Measurements from ENCODE around the gene AURKAIP1. TPM values are rescaled to one million over a fixed set of nuclear protein-coding genes. Genes with fewer than 3 reads are reported as not detected.

The AURKAIP1 gene
- total and polyA plus RNA-seq, 2 of the 13 experiments (the other 11 are each of a cell fraction or from before 2014, with no cell fraction given) = 69.5 to 175 TPM

GRCh38 chr1:1334835-1335234, 40.2 kb downstream of the AURKAIP1 start (continued):
- TF ChIP-seq E2F5 (CRISPR knock-in tag; conservative IDR thresholded peaks at IDR 0.05) = no peak
- no peak for TF ChIP-seq HDAC6 (IDR thresholded peaks at IDR 0.05; ENCODE audit: low read depth, low read length)
- TF ChIP-seq ZBTB49 (CRISPR knock-in tag; IDR thresholded peaks at IDR 0.05; ENCODE audit: borderline replicate concordance) = peak; percentile 75; the same call in 1 of the 2 replicates
- TF ChIP-seq ZNF614 (CRISPR knock-in tag; IDR thresholded peaks at IDR 0.05; ENCODE audit: borderline replicate concordance) = no peak
- no peak; the same call in 1 of the 2 replicates for TF ChIP-seq MED1 (CRISPR knock-in tag; IDR thresholded peaks at IDR 0.05)
- TF ChIP-seq ZFP36L2 (CRISPR knock-in tag; IDR thresholded peaks at IDR 0.05) = 0 out of 2 replicates have a peak, but pooled peaks have one; percentile 43
- TF ChIP-seq NR2C2 (CRISPR knock-in tag; IDR thresholded peaks at IDR 0.05; ENCODE audit: borderline replicate concordance) = no peak
- TF ChIP-seq ETV5 (CRISPR knock-in tag; IDR thresholded peaks at IDR 0.05; ENCODE audit: borderline replicate concordance) = no peak
- no peak for TF ChIP-seq ZNF253 (CRISPR knock-in tag; IDR thresholded peaks at IDR 0.05; ENCODE audit: borderline replicate concordance)
- TF ChIP-seq ZNF550 (CRISPR knock-in tag; IDR thresholded peaks at IDR 0.05; ENCODE audit: borderline replicate concordance) = no peak
- peak; percentile 77; the same call in 1 of the 2 replicates for TF ChIP-seq ZNF430 (CRISPR knock-in tag; IDR thresholded peaks at IDR 0.05)
- TF ChIP-seq SRSF9 (IDR thresholded peaks at IDR 0.05; ENCODE audit: borderline replicate concordance, insufficient read depth, low read depth, low read length, poor library complexity, severe bottlenecking) = no peak
- TF ChIP-seq ZNF414 (CRISPR knock-in tag; IDR thresholded peaks at IDR 0.05) = no peak
- TF ChIP-seq ZNF224 (CRISPR knock-in tag; IDR thresholded peaks at IDR 0.05) = no peak
- no peak for TF ChIP-seq ZNF512B (CRISPR knock-in tag; IDR thresholded peaks at IDR 0.05; ENCODE audit: borderline replicate concordance)
- no peak for TF ChIP-seq ZNF775 (CRISPR knock-in tag; IDR thresholded peaks at IDR 0.05; ENCODE audit: borderline replicate concordance)
- TF ChIP-seq ZNF670 (CRISPR knock-in tag; IDR thresholded peaks at IDR 0.05; ENCODE audit: borderline replicate concordance) = 0 out of 2 replicates have a peak, but pooled peaks have one; percentile 37
- no peak for TF ChIP-seq SATB2 (CRISPR knock-in tag; IDR thresholded peaks at IDR 0.05)
- no peak for TF ChIP-seq ZKSCAN1 (IDR thresholded peaks at IDR 0.05; ENCODE audit: low read length)
- TF ChIP-seq ZFP82 (CRISPR knock-in tag; IDR thresholded peaks at IDR 0.05; ENCODE audit: borderline replicate concordance) = 0 out of 2 replicates have a peak, but pooled peaks have one; percentile 71
- TF ChIP-seq ZSCAN31 (CRISPR knock-in tag; IDR thresholded peaks at IDR 0.05; ENCODE audit: low read depth) = peak; percentile 73
- no peak for TF ChIP-seq SMAD1 (CRISPR knock-in tag; IDR thresholded peaks at IDR 0.05; ENCODE audit: borderline replicate concordance, low read depth)
- peak; percentile 88; the same call in 1 of the 2 replicates for TF ChIP-seq TSC22D2 (CRISPR knock-in tag; IDR thresholded peaks at IDR 0.05; ENCODE audit: borderline replicate concordance)
- 0 out of 2 replicates have a peak, but pooled peaks have one; percentile 47 for TF ChIP-seq ZNF570 (CRISPR knock-in tag; IDR thresholded peaks at IDR 0.05; ENCODE audit: borderline replicate concordance)
